Peyer's patch (tissue), 4 donors: ENCODE data around the gene FAM237A. TPM values are rescaled to one million over a fixed set of nuclear protein-coding genes. Genes with fewer than 3 reads are reported as not detected.

Experiments
- DNase-seq, 3 donors: peaks; one replicate each; pipeline ENCODE4 v3.0.0-alpha.2; 2017 to 2019
- H3K27ac ChIP-seq, 4 donors: fragments of 200-600 bp; sonication (generic); one replicate each; pipeline ENCODE4 v1.5.1; 2016 to 2019
- H3K27me3 ChIP-seq, 2 donors: fragments of 200-600 bp; sonication (generic); one replicate each; pipeline ENCODE4 v1.5.1; 2019
- H3K36me3 ChIP-seq, 3 donors: fragments of 200-600 bp; sonication (generic); one replicate each; pipeline ENCODE4 v1.5.1; 2016 to 2019
- H3K4me1 ChIP-seq, 4 donors: fragments of 200-600 bp; sonication (generic); one replicate each; pipeline ENCODE4 v1.5.1; 2016 to 2019
- H3K4me3 ChIP-seq, 4 donors: fragments of 200-600 bp; sonication (generic); 1 replicate in 3 of 4; 2 replicates in 1 of 4; pipeline ENCODE4 v1.5.1; 2016 to 2019; ENCODE audit warnings: mild to moderate bottlenecking in 1 of 4
- H3K9me3 ChIP-seq, 4 donors: fragments of 200-600 bp; sonication (generic); one replicate each; pipeline ENCODE4 v1.5.1; 2016 to 2019; ENCODE audit warnings: mild to moderate bottlenecking in 1 of 4
- CTCF ChIP-seq, 6 experiments: fragments of 450-650 bp in 4 of 6; fragments of 200-600 bp in 2 of 6; sonication (generic) in 1 of 6; IDR thresholded peaks; one replicate each; pipeline ENCODE4 v1.5.1; 2017 to 2019; ENCODE audit warnings: antibody characterized with exemption in 6 of 6, mild to moderate bottlenecking in 3 of 6, moderate library complexity in 1 of 6
- POLR2A ChIP-seq, 2 donors: fragments of 450-650 bp; IDR thresholded peaks; one replicate each; pipeline ENCODE4 v1.5.1; 2017; ENCODE audit warnings: antibody characterized with exemption in 2 of 2, mild to moderate bottlenecking in 2 of 2, moderate library complexity in 2 of 2
- total RNA-seq, 4 donors: library from RNA; depleted of rRNA; stranded (reverse); fragments of >200 nt; gene quantifications; one replicate each; pipeline ENCODE4 v1.1.0, GENCODE V29; 2016

The FAM237A gene
- total RNA-seq, result not detected

GRCh38 chr2:206642075-206643025, at the start of gene FAM237A:
Gene FAM237A (plus strand): TSS chr2:206642487. CDS start chr2:206644237, 1,750 bp downstream.
- Histone ChIP-seq H3K9me3 (no peaks in the 10 kb centered on the region), H3K27me3 (no peaks in the 10 kb centered on the region), H3K4me3 (no peak within 1 kb of the TSS), H3K36me3 (no peaks in the 10 kb centered on the region), H3K4me1 (no peaks in the 10 kb centered on the region), H3K27ac (no peak within 1 kb of the TSS)
- no peak for DNase-seq
- TF ChIP-seq POLR2A (IDR thresholded peaks at IDR 0.05), result no peak
- TF ChIP-seq CTCF (IDR thresholded peaks at IDR 0.05), result no peak

GRCh38 chr2:206597717-206598218, 44.5 kb upstream of the FAM237A start:
- no peak for DNase-seq
- no peak for TF ChIP-seq POLR2A (IDR thresholded peaks at IDR 0.05)
- no peak for TF ChIP-seq CTCF (IDR thresholded peaks at IDR 0.05)
- H3K9me3 ChIP-seq, result no peaks in the 10 kb centered on the region
- no peaks in the 10 kb centered on the region for H3K27me3 ChIP-seq
- H3K4me3 ChIP-seq, result no peak overlapping the region
- H3K27ac ChIP-seq, result no peak overlapping the region
- H3K36me3 ChIP-seq, result no peaks in the 10 kb centered on the region
- no peaks in the 10 kb centered on the region for H3K4me1 ChIP-seq

GRCh38 chr2:206603243-206603642, 39.0 kb upstream of the FAM237A start:
- Histone ChIP-seq H3K36me3 (no peaks in the 10 kb centered on the region), H3K27me3 (no peaks in the 10 kb centered on the region), H3K9me3 (no peaks in the 10 kb centered on the region), H3K4me3 (no peak overlapping the region), H3K27ac (no peak overlapping the region), H3K4me1 (no peaks in the 10 kb centered on the region)
- TF ChIP-seq CTCF (IDR thresholded peaks at IDR 0.05), result no peak
- no peak for TF ChIP-seq POLR2A (IDR thresholded peaks at IDR 0.05)
- DNase-seq, result no peak

- Histone ChIP-seq H3K27me3 (no peaks in the 10 kb centered on the region), H3K36me3 (no peaks in the 10 kb centered on the region), H3K27ac (no peak overlapping the region), H3K4me1 (no peaks in the 10 kb centered on the region), H3K9me3 (no peaks in the 10 kb centered on the region), H3K4me3 (no peak overlapping the region)
- DNase-seq, result no peak
- TF ChIP-seq POLR2A (IDR thresholded peaks at IDR 0.05), result no peak
- TF ChIP-seq CTCF (IDR thresholded peaks at IDR 0.05), result no peak
Measured at GRCh38 chr2:206610451-206610850, 31.8 kb upstream of the FAM237A start.

- H3K4me1 ChIP-seq, result no peaks in the 10 kb centered on the region
- H3K27me3 ChIP-seq, result no peaks in the 10 kb centered on the region
Measured at GRCh38 chr2:206611191-206611590, 31.1 kb upstream of the FAM237A start.

More at GRCh38 chr2:206611191-206611590, 31.1 kb upstream of the FAM237A start:
- Histone ChIP-seq H3K9me3 (no peaks in the 10 kb centered on the region), H3K36me3 (no peaks in the 10 kb centered on the region), H3K27ac (no peak overlapping the region), H3K4me3 (no peak overlapping the region)
- DNase-seq, result no peak
- no peak for TF ChIP-seq CTCF (IDR thresholded peaks at IDR 0.05)
- no peak for TF ChIP-seq POLR2A (IDR thresholded peaks at IDR 0.05)
